Type B pancreatic cell (in vitro differentiated cells): ENCODE data around the gene TMEM131L. TPM values are rescaled to one million over a fixed set of nuclear protein-coding genes. Genes with fewer than 3 reads are reported as not detected.
"Not testable (repeated sequence)": the region's sequence is repeated elsewhere in the genome, so short reads cannot be mapped to it uniquely, and the experiment has no call there.

Source experiments
- DNase-seq: peaks from one replicate; pipeline ENCODE4 v3.0.0; 2021; ENCODE audit warnings: mixed read lengths; ENCODE audit not compliant: unreplicated experiment; ENCODE audit errors: extremely low spot score
- H3K27ac Mint-ChIP-seq: 2 replicates; pipeline ENCODE4 v1.8.0; 2021; ENCODE audit warnings: mild to moderate bottlenecking, mixed read lengths
- H3K27me3 Mint-ChIP-seq: 2 replicates; pipeline ENCODE4 v1.8.0; 2021; ENCODE audit warnings: mixed read lengths
- H3K36me3 Mint-ChIP-seq: 2 replicates; pipeline ENCODE4 v1.8.0; 2021; ENCODE audit warnings: mixed read lengths
- H3K4me1 Mint-ChIP-seq: one replicate; pipeline ENCODE4 v1.8.0; 2021; ENCODE audit warnings: mixed read lengths; ENCODE audit not compliant: unreplicated experiment
- H3K4me3 Mint-ChIP-seq: 2 replicates; pipeline ENCODE4 v1.8.0; 2021; ENCODE audit warnings: mild to moderate bottlenecking, mixed read lengths
- H3K9me3 Mint-ChIP-seq: 2 replicates; pipeline ENCODE4 v1.8.0; 2021; ENCODE audit warnings: mixed read lengths
- total RNA-seq: library from RNA; stranded (reverse); gene quantifications from 2 replicates; pipeline ENCODE4 v1.2.1, GENCODE V29; 2021; ENCODE audit warnings: low replicate concordance
- TF ChIP-seq, protein P1 (sequence below): fragments of 200-600 bp; sonication (generic); conservative IDR thresholded peaks from 2 replicates; pipeline ENCODE4 v1.5.0; 2021; ENCODE audit warnings: antibody characterized with exemption, mild to moderate bottlenecking

TMEM131L gene
- total RNA-seq, 1 donor from 2014 or later, result 21.3 TPM

DNA sequence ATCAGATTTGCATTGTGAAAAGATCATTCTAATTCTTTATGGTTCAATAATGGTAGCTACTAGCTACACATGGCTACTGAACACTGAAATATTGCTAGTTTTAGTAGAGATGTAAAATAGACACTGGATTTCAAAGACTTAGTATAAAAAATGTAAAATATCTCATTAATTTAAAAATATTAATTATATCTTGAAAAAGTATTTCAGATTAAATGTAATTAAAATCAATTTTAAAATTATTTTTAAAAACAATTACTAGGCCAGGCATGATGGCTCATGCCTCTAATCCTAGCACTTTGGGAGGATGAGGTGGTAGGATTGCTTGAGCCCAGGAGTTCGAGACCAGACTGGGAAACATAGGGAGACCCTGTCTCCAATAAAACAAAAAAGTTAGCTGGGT is 197.5 kb downstream of the TMEM131L start:
- Mint-ChIP-seq H3K27me3 (peaks cover 14% of the 10 kb centered on the region), H3K4me1 (no peaks in the 10 kb centered on the region), H3K9me3 (peaks cover 16% of the 10 kb centered on the region), H3K4me3 (no peak overlapping the region), H3K36me3 (no peaks in the 10 kb centered on the region), H3K27ac (no peak overlapping the region)
- no peak for DNase-seq
- TF ChIP-seq, protein P1, sequence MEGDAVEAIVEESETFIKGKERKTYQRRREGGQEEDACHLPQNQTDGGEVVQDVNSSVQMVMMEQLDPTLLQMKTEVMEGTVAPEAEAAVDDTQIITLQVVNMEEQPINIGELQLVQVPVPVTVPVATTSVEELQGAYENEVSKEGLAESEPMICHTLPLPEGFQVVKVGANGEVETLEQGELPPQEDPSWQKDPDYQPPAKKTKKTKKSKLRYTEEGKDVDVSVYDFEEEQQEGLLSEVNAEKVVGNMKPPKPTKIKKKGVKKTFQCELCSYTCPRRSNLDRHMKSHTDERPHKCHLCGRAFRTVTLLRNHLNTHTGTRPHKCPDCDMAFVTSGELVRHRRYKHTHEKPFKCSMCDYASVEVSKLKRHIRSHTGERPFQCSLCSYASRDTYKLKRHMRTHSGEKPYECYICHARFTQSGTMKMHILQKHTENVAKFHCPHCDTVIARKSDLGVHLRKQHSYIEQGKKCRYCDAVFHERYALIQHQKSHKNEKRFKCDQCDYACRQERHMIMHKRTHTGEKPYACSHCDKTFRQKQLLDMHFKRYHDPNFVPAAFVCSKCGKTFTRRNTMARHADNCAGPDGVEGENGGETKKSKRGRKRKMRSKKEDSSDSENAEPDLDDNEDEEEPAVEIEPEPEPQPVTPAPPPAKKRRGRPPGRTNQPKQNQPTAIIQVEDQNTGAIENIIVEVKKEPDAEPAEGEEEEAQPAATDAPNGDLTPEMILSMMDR, result no peak

DNA sequence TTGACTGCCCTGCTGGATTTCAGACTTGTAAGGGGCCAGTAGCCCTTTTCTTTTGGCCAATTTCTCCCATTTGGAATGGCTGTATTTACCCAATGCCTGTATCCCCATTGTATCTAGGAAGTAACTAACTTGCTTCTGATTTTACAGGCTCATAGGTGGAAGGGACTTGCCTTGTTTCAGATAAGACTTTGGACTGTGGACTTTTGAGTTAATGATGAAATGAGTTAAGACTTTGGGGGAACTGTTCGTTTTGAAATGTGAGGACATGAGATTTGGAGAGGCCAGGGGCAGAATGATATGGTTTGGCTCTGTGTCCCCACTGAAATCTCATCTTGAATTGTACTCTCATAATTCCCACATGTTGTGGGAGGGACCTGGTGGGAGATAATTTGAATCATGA is 200.3 kb downstream of the TMEM131L start:
- not testable (repeated sequence) for DNase-seq, H3K4me3 Mint-ChIP-seq, H3K27ac Mint-ChIP-seq, H3K4me1 Mint-ChIP-seq, H3K36me3 Mint-ChIP-seq
- peaks cover 29% of the 10 kb centered on the region for H3K27me3 Mint-ChIP-seq
- H3K9me3 Mint-ChIP-seq, result peaks cover 20% of the 10 kb centered on the region

DNA sequence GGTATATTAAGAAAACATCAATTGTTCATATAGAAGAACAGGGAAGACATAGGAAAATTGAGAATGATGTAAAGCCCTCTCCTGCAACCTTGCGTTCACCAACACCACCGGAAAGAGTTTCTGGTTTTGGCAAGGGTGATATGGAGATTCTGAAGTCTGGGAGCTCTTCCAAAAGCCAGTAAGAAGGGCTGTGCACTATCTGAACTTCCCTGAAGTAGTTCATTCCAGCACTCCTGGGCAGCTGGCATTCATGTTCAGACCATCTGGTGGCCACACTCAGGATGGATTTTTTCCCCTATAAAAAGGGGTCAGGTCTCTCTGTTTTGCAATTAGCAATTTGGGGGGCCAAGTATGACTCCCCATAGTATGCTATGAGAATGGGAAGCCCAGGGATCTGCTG is 202.5 kb downstream of the TMEM131L start:
- Mint-ChIP-seq H3K27me3 (peaks cover 31% of the 10 kb centered on the region), H3K27ac (no peak overlapping the region), H3K36me3 (no peaks in the 10 kb centered on the region), H3K4me3 (no peak overlapping the region), H3K9me3 (peaks cover 14% of the 10 kb centered on the region), H3K4me1 (no peaks in the 10 kb centered on the region)
- no peak for DNase-seq
- TF ChIP-seq, protein P1, result no peak

DNA sequence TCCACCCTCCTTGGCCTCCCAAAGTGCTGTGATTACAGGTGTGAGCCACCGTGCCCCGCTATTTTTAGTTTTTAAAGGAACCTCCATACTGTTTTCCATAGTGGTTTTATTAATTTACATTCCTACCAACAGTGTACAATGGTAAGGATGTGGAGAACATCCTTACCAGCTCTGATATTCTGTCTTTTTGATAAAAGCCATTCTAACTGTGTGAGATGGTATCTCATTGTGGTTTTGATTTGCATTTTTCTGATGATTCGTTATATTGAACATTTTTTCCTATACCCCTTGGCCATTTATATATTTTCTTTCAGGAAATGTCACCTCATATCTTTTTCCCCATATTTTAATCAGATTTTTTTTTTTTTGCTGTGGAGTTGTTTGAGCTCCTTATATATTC is 203.7 kb downstream of the TMEM131L start:
- H3K36me3 Mint-ChIP-seq, result no peaks in the 10 kb centered on the region
- TF ChIP-seq, protein P1, result no peak
- peaks cover 10% of the 10 kb centered on the region for H3K9me3 Mint-ChIP-seq
- H3K4me3 Mint-ChIP-seq, result no peak overlapping the region
- H3K4me1 Mint-ChIP-seq, result no peaks in the 10 kb centered on the region
- no peak for DNase-seq
- no peak overlapping the region for H3K27ac Mint-ChIP-seq
- H3K27me3 Mint-ChIP-seq, result peaks cover 31% of the 10 kb centered on the region

DNA sequence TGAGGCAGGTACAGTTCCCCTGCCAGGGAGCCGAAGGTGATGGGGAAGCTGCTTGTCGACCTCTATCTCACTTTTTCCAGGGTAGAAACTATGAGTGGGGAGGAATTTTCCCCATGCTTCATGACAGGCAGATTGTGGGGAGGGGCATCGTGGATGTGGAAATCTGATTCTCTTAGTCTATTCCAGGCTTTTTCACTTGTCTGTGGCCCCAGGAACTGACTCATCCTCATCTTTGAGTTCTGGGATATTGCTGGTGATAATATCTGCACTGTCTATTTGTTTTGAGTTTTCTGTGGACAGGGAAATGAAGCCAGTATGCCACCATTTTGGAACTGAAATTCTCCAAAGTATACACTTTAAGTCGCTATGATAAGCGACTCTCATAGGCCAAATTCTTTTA is 210.3 kb downstream of the TMEM131L start:
- H3K27ac Mint-ChIP-seq, result no peak overlapping the region
- H3K27me3 Mint-ChIP-seq, result peaks cover 12% of the 10 kb centered on the region
- no peaks in the 10 kb centered on the region for H3K9me3 Mint-ChIP-seq
- no peak overlapping the region for H3K4me3 Mint-ChIP-seq
- TF ChIP-seq, protein P1, result no peak
- DNase-seq, result no peak
- H3K36me3 Mint-ChIP-seq, result no peaks in the 10 kb centered on the region
- H3K4me1 Mint-ChIP-seq, result no peaks in the 10 kb centered on the region

DNA sequence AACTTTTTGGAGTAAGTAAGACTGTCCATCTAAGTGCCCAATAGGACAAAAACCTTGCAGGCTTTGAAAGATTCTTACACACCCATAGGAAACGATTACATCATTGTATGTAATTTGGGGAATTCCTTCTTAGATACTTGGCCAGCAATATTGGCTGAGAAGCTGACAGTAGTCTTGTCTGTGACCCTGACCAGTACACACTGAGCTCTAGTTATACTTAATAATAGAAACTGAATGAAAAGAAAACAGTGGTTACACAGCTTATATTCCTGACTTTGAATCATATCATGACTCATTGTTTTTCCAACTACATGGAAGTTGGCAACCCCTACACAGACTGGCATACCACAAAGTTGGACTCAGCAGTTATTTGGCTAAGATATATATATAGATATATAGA is 210.8 kb downstream of the TMEM131L start:
- Mint-ChIP-seq H3K27ac (no peak overlapping the region), H3K9me3 (no peaks in the 10 kb centered on the region), H3K4me1 (no peaks in the 10 kb centered on the region), H3K36me3 (no peaks in the 10 kb centered on the region), H3K4me3 (no peak overlapping the region), H3K27me3 (peaks cover 11% of the 10 kb centered on the region)
- DNase-seq, result no peak
- TF ChIP-seq, protein P1, result no peak
